Glomerular endothelial cell (primary cell): ENCODE data around the gene BSN. TPM values are rescaled to one million over a fixed set of nuclear protein-coding genes. Genes with fewer than 3 reads are reported as not detected.

Experiments
- DNase-seq: peaks from one replicate; pipeline ENCODE4 v3.0.0-alpha.2; 2011; ENCODE audit warnings: low read depth, low spot score; ENCODE audit errors: extremely low read depth
- total RNA-seq: library from RNA; depleted of rRNA; stranded (reverse); fragments of >200 nt; gene quantifications from 2 replicates; pipeline ENCODE4 v1.2.3, GENCODE V29; 2015

The BSN gene
- total RNA-seq, 1 donor from 2014 or later = 0.29 TPM

- DNase-seq = no peak
These were observed 72.5 kb downstream of the BSN start for GRCh38 chr3:49626796-49627195.

GRCh38 chr3:49627634-49628033 is 73.4 kb downstream of the BSN start:
- no peak for DNase-seq

GRCh38 chr3:49628249-49628648 is 74.0 kb downstream of the BSN start:
- no peak for DNase-seq

GRCh38 chr3:49629451-49629850 is 75.2 kb downstream of the BSN start:
- no peak for DNase-seq

GRCh38 chr3:49629866-49630265 is 75.6 kb downstream of the BSN start:
- no peak for DNase-seq

- no peak for DNase-seq
These were observed 76.5 kb downstream of the BSN start for GRCh38 chr3:49630784-49631183.

- DNase-seq = no peak
These were observed 80.5 kb downstream of the BSN start for GRCh38 chr3:49634736-49635135.

GRCh38 chr3:49636883-49637609 is 82.8 kb downstream of the BSN start:
- no peak for DNase-seq

GRCh38 chr3:49638445-49638844 is 84.2 kb downstream of the BSN start:
- DNase-seq = no peak

GRCh38 chr3:49639551-49639950 is 85.3 kb downstream of the BSN start:
- no peak for DNase-seq

- no peak for DNase-seq
These were observed 87.0 kb downstream of the BSN start for GRCh38 chr3:49641292-49641691.

GRCh38 chr3:49641921-49642707 is 87.8 kb downstream of the BSN start:
- DNase-seq = no peak

- no peak for DNase-seq
These were observed 88.5 kb downstream of the BSN start for GRCh38 chr3:49642708-49643145.

- DNase-seq = no peak
These were observed 90.4 kb downstream of the BSN start for GRCh38 chr3:49644684-49645083.

- DNase-seq = no peak
These were observed 92.0 kb downstream of the BSN start for GRCh38 chr3:49646236-49646635.

- no peak for DNase-seq
These were observed 93.5 kb downstream of the BSN start for GRCh38 chr3:49647741-49648140.

- DNase-seq = no peak
These were observed 94.2 kb downstream of the BSN start for GRCh38 chr3:49648354-49649019.

- no peak for DNase-seq
These were observed 95.3 kb downstream of the BSN start for GRCh38 chr3:49649576-49649975.

- DNase-seq = no peak
These were observed 95.9 kb downstream of the BSN start for GRCh38 chr3:49650177-49650576.

- no peak for DNase-seq
These were observed 96.4 kb downstream of the BSN start for GRCh38 chr3:49650637-49651036.

GRCh38 chr3:49652218-49652902 is 98.1 kb downstream of the BSN start:
- DNase-seq = no peak
